ENCODE results near the gene KLF1. TPM values are rescaled to one million over a fixed set of nuclear protein-coding genes. Genes with fewer than 3 reads are reported as not detected.
A peak's percentile ranks its signal among the peaks of the same experiment; 100 is the strongest.
"Not testable (repeated sequence)": the region's sequence is repeated elsewhere in the genome, so short reads cannot be mapped to it uniquely, and the experiment has no call there.

Gene KLF1
- total RNA-seq, 4 donors from 2014 or later, result not detected

DNA sequence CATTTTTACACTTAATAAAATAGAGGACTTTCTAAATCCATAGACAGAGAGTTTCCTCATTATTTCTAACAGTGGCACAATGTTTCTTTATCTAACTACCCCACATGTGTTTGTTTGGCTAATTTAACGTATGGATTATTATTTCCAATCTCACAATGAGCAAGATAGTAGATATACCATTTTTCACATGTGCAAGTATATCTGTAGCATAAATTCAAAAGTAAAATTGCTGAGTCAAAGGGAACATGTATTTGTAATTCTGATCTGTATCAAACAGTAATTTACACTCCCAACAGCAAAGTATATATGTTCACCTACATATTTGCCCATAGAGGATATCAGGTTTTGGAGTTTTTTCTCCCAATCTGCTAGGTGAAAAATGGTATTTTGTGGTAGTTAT lies 30.3 kb downstream of the KLF1 start:
- H3K36me3 ChIP-seq, result no peaks in the 10 kb centered on the region
- H3K4me1 ChIP-seq, result no peaks in the 10 kb centered on the region
- WGBS, 2 donors (ENCODE audit: low coverage in 1 of 2), result 62 to 79% methylated on average over 1 of the region's 1 CpG
- peaks cover 0 to 8% (median 0%) of the 10 kb centered on the region in 3 donors for H3K9me3 ChIP-seq
- ATAC-seq, result no peak
- H3K27me3 ChIP-seq, result peaks cover 6% of the 10 kb centered on the region
- TF ChIP-seq, protein P1, sequence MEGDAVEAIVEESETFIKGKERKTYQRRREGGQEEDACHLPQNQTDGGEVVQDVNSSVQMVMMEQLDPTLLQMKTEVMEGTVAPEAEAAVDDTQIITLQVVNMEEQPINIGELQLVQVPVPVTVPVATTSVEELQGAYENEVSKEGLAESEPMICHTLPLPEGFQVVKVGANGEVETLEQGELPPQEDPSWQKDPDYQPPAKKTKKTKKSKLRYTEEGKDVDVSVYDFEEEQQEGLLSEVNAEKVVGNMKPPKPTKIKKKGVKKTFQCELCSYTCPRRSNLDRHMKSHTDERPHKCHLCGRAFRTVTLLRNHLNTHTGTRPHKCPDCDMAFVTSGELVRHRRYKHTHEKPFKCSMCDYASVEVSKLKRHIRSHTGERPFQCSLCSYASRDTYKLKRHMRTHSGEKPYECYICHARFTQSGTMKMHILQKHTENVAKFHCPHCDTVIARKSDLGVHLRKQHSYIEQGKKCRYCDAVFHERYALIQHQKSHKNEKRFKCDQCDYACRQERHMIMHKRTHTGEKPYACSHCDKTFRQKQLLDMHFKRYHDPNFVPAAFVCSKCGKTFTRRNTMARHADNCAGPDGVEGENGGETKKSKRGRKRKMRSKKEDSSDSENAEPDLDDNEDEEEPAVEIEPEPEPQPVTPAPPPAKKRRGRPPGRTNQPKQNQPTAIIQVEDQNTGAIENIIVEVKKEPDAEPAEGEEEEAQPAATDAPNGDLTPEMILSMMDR (IDR thresholded peaks at IDR 0.05), result no peak
- TF ChIP-seq POLR2AphosphoS5 (IDR thresholded peaks at IDR 0.05) (no peak), EP300 (IDR thresholded peaks at IDR 0.05) (no peak), POLR2A (IDR thresholded peaks at IDR 0.05) (no peak)
- no peak overlapping the region for H3K4me3 ChIP-seq
- no peak overlapping the region for H3K27ac ChIP-seq

DNA sequence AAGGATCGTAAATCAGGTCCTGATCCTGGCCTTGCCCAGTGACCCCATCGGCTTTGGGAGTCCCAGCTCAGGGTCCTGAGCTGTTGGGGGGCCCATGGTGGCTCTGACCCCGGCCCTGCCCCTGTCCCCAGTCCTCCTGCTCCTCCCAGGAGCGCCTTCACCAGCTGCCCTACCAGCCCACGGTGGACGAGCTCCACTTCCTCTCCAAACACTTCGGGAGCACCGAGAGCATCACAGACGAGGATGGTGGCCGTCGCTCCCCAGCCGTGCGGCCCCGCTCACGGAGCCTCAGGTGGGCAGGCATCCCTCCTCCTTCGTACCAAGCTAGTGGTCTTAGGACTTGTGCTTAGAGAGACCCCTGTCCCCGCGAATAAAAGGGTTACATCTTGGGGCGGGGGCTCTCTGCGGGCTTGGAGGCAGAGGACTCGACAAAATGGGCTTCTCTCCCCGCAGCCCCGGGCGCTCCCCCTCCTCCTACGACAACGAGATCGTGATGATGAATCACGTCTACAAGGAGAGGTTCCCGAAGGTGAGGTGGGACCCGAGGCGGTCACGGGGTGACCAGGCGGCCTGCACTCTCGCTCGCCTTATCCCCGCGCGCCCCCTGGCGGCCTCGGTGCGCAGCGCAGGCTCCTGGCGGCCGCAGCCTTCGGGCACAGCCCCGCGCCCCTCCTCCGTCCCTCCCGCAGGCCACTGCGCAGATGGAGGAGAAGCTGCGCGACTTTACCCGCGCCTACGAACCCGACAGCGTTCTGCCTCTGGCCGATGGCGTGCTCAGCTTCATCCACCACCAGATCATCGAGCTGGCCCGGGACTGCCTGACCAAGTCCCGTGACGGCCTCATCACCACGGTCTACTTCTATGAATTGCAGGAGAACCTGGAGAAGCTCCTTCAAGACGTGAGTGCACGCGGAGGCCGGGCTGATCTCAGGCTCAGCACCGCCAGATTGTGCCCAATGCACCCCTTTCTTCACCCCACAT lies 39.6 kb downstream of the KLF1 start:
- no peaks in the 10 kb centered on the region for H3K36me3 ChIP-seq
- peak; percentile 11 for TF ChIP-seq POLR2AphosphoS5 (IDR thresholded peaks at IDR 0.05)
- TF ChIP-seq EP300 (IDR thresholded peaks at IDR 0.05), result no peak
- TF ChIP-seq POLR2A (IDR thresholded peaks at IDR 0.05), result no peak
- TF ChIP-seq, protein P1 (IDR thresholded peaks at IDR 0.05), result peak; percentile 98 to 99 (median 98)
- peaks cover 52% of the 10 kb centered on the region for H3K27me3 ChIP-seq
- ATAC-seq, result peak; percentile 94
- WGBS, 2 donors (ENCODE audit: low coverage in 1 of 2), result 35 to 50% methylated on average over 1 to 10 of the region's 69 CpGs
- peak overlapping the region in 1 of 4 donors; percentile 15 for H3K27ac ChIP-seq
- peak overlapping the region in 1 of 2 donors; percentile 26 for H3K4me3 ChIP-seq
- peaks cover 0 to 11% (median 4%) of the 10 kb centered on the region in 3 donors for H3K4me1 ChIP-seq
- no peaks in the 10 kb centered on the region for H3K9me3 ChIP-seq

DNA sequence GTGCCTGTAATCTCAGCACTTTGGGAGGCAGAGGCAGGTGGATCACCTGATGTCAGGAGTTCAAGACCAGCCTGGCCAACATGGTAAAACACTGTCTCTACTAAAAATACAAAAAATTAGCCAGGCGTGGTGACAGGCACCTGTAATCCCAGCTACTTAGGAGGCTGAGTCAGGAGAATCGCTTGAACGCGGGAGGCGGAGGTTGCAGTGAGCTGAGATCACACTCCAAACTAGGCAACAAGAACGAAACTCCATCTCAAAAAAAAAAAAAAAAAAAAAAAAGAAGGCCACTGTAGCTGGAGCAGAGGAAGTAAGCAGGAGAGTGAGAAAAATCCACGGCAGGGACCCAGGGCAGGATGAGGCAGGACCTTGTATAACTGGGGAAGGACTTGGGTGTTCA lies 40.4 kb downstream of the KLF1 start:
- ATAC-seq, H3K27ac ChIP-seq, H3K36me3 ChIP-seq, H3K4me3 ChIP-seq, H3K9me3 ChIP-seq: not testable (repeated sequence)
- 79 to 81% methylated on average over 6 of the region's 7 CpGs for WGBS, 2 donors (ENCODE audit: low coverage in 1 of 2)
- Histone ChIP-seq H3K4me1 (peaks cover 0 to 11% (median 4%) of the 10 kb centered on the region in 3 donors), H3K27me3 (peaks cover 55% of the 10 kb centered on the region)

DNA sequence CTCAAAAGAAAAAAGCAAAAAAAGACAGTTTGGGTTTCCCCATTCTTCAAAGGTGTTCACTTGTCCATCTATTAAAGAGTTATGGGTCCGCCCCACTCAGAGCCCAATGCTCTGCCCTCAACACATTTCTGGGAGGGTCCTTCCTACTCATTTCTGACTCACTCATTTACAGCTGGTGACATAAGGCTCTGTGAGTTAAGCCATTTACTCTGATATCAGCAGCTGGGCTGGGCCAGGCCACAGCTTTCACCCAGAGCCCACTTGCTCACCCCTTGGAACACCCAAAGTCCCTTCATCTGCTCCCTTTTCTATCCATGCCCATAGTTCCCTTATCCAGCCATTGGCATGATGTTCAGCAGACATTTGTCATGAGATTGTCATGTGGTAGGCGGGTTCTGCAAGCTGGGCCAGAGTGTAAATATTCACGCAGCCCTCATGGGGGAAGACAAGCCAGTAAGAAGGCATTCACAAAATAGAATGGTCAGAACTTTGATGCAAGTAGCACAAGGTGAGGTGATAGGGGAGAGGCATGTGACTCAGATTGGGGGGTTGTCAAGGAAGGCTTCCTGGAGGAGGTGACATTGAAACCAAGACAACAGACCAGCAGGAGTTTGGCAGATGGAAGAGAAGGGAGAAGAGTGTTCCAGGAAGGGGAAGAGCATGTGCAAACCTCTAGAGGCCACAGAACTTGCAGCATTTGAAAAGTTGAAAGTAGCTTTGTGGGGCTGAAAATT lies 42.8 kb downstream of the KLF1 start:
- peaks cover 0 to 22% (median 9%) of the 10 kb centered on the region in 3 donors for H3K4me1 ChIP-seq
- peaks cover 78% of the 10 kb centered on the region for H3K27me3 ChIP-seq
- H3K9me3 ChIP-seq, result no peaks in the 10 kb centered on the region
- H3K27ac ChIP-seq, result no peak overlapping the region
- H3K4me3 ChIP-seq, result no peak overlapping the region
- no peak for ATAC-seq
- H3K36me3 ChIP-seq, result no peaks in the 10 kb centered on the region
- TF ChIP-seq POLR2A (IDR thresholded peaks at IDR 0.05) (no peak), EP300 (IDR thresholded peaks at IDR 0.05) (no peak), POLR2AphosphoS5 (IDR thresholded peaks at IDR 0.05) (no peak)
- TF ChIP-seq, protein P1 (IDR thresholded peaks at IDR 0.05), result no peak
- 91 to 100% methylated on average over 1 to 3 of the region's 3 CpGs for WGBS, 2 donors (ENCODE audit: low coverage in 1 of 2)

DNA sequence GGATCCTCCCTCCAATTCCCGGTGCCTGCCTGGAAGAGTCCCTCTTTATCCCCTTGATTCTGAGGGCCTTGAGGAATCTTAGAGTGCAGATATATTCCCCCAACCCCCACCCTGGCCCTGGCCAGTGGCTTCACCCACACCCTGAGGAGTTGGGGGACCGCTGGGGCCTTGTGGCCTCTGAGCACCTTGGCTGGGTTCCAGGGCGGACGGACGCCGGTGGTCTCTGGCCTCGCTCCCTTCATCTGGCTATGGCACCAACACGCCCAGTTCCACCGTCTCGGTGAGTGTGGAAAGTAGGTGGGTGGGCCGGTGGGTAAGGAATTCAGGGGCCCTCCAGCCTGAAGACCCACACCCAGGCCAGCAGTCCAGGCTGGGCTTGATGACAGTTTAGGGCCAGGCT lies 43.7 kb downstream of the KLF1 start:
- ATAC-seq, result no peak
- TF ChIP-seq, protein P1 (IDR thresholded peaks at IDR 0.05), result no peak
- TF ChIP-seq POLR2AphosphoS5 (IDR thresholded peaks at IDR 0.05) (no peak), POLR2A (IDR thresholded peaks at IDR 0.05) (no peak), EP300 (IDR thresholded peaks at IDR 0.05) (no peak)
- Histone ChIP-seq H3K27me3 (peaks cover 86% of the 10 kb centered on the region), H3K36me3 (no peaks in the 10 kb centered on the region), H3K4me3 (no peak overlapping the region), H3K27ac (no peak overlapping the region), H3K9me3 (no peaks in the 10 kb centered on the region), H3K4me1 (peaks cover 0 to 30% (median 15%) of the 10 kb centered on the region in 3 donors)
- WGBS, 2 donors (ENCODE audit: low coverage in 1 of 2), result 83% methylated on average over 1 of the region's 11 CpGs; no CpG with 5 or more reads in 1 of the 2 donors

Data from gastroesophageal sphincter (tissue), 4 donors.